GM18511 (cell line): ENCODE data around the gene KLF7.

Experiments
- ATAC-seq: cut with Tn5 transposase; IDR thresholded peaks from one replicate; pipeline ENCODE4 v1.9.1; 2021; ENCODE audit warnings: mild to moderate bottlenecking, moderate library complexity; ENCODE audit not compliant: unreplicated experiment

KLF7 gene

DNA sequence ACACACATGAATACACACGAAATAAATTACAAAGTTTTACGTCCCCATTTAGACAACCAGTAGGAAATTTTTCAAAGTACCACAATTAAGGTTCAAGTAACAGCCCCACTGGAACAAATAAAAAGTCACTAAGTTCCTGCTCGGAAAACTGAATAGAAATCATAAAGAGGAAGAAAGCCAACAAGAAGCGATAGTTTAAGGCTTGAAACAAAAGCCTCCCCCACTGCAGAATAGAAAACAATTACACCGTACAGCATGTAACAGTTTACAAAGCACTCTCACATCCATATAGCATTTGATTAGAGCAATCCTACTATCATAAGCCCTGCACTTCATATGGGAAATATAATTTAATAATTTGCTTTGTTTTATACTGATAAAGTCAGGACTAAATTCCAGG is 15.5 kb downstream of the KLF7 start:
- no peak for ATAC-seq

DNA sequence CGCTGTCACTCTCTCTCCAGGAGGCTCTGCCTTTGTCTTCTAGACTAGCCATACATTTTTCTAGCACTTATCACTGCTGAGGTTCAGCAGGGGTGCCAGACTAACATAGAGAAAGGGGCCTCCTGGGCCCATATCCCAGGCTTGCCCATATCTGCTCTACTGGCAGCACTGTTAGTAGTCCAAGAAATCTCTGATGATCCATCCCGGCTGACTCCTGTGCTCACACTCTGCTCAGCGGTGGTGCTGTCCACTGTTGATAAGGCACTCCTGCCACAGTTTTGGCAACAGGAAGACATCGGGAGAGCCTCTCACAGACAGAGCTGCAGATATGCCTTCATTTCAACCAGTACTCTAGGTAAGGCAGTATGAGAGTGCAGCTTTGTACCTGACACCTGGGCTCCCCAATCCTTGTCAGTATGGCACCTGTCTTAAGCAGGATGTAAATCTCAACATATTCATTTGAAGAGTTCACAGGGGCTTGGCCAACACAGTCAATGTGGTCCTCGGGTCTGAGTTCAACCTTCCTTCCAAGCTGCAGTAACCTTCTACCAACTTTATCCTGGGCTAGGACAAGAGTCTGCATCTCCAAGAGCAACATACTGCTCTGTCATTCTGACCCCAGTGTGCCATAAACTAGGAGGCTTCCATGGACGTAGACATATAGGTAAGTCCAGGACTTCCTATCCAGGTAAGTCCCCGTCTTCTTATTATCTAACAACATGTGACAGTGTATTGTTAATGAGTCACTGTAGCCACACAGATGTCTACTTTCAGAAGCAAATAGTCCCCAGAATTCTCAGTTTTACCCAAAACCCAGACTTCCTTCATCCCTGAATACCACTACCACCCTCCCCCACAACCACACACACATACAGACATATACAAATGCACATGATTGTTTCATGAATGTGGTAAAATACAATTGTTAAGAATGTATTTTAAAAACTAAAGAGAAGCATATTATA is 16.2 kb downstream of the KLF7 start:
- peak; percentile 90 for ATAC-seq

DNA sequence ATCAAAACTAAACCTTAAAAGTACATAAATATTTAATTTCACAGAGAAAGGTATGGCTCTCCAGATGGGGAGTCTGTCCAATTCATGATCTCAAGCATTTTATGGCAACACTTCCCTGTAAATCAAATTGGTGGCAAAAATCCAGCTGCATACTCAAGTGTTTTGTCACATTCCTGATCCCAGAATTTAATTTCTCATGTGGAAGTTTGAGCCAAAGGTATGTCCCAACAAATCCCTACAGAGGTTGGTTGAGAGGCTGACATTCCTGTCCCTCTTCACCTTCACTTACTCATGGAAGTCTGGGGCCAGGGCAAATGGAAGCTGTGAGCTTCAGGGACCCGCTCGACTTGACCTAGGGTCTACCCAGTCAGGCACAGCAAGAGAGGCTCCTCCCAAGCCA is 17.7 kb downstream of the KLF7 start:
- ATAC-seq: no peak

DNA sequence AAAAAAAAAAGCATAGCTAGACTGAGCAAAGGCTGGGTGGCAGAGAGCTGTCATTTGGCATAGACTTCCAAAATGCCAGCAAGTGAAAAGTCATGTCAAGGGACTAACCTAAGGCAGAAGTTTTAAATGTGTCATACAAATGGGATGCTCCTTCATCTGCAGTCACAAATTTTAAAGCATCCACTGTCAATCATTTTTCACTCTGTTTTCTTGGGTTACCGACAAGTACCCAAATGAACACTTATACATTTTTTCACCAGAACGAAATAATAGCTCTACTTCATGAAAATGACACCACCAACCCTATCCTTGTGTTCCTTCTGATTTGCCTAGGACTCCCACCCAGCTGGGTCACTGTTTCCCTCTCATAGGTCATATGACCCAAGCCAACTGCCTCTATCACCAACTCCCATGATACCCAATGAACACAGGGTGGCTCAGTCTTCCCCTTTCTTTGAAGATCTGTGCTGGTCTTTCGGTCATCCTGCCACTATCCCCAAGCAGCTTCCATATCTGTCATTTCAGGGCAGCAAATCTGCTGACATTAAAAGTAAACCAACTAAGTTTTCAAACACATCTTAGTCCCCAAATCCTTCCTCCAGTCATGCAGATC is 21.5 kb downstream of the KLF7 start:
- no peak for ATAC-seq

DNA sequence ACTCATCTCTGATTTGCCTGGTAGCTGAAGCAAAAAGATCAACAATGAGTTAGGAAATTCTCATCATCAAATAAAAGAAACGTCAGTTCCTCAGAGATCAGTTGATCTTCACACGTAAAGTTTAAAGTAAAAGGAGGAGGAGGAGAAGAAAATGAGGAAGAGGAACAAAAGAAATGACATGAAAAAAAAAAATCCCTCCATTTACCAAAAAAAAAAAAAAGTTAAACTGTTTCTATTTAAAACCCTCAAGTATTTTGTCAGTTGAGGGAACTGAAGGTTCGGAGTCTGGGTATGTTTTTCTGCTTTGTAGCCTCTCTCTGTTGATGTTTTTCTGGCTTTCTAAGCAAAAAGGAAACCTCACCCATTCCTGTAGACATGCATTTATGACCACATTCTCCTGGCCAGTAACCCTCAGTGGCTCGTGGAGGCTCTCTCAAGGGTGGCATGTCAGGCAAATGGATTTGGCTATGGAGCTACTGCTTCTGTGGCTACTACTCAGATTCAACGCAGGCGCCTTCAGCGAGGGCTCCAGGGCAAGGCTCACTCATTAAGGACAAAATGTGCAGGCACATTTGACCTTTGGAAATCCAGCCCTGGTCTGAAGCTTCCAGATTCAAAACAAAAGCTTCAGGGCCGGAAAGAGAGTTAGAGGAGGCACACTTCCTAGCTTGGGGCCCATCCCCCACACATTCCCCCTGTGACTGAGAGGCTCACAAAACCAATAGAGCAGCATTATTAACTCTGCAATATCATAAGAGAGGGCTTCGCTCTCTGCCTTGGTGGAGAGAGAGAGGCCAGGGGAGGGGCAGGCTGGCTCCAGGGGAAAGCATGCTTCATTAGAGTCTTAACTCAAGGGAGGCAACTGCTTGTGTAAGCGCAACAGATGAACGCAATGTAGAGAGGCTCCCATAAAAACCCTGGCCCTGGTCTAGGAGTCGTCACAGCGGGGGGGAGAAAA is 22.3 kb downstream of the KLF7 start:
- ATAC-seq: peak; percentile 73

DNA sequence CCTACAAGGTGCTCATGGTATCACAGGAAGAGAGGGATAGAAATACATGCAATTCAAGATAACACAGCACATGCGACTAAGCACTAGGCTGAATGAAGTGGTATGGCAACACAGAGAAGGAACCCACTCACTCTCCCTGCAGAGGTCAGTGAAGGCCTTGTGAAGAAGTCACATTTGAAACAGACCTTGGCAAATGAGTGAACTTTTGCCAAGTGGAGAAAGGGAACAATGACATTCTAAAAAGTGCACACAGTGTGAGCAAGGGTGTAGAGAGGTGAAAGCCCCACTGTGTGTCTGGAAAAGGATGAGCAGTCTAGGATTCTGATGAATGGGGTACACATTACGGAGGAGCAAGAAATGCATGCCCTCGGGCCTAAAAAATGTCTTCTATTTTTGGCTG is 23.3 kb downstream of the KLF7 start:
- ATAC-seq: peak; percentile 44

DNA sequence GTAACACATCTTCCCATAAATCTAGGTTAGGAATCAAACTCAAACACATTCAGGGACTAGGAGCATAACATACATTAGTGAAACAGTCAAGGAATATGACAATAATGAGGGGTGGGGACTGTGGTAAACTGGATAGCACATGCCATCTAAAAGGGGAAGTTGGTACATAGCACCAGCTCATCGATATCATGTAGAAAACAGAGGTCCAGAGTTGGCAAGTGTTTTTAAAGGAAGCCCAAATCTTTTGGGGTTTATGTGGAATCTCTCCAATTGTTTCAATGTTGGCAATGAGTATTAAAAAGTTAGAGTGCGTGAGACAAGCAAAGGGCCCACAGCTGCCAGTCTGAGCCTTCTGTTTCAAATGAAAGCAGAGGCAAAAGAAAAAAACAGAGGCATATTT is 24.4 kb downstream of the KLF7 start:
- ATAC-seq: no peak

DNA sequence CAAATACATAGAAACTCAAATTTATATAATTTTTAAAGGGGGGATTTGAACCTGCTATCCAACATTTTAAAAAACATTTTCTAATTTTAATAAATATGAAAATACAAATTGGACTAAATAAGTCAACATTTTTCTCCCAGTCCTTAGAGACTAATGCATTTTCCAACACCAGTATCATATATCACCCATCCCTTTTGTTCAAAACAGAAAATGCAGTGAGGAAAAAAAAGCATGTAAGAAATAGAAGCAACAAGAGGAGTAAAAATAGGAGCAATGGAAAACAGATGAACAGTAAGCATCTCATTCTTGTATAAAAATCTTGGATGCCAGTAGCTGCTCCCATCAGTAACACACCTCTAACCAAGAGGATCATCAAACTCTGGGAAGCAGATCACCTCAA is 25.5 kb downstream of the KLF7 start:
- ATAC-seq: no peak

DNA sequence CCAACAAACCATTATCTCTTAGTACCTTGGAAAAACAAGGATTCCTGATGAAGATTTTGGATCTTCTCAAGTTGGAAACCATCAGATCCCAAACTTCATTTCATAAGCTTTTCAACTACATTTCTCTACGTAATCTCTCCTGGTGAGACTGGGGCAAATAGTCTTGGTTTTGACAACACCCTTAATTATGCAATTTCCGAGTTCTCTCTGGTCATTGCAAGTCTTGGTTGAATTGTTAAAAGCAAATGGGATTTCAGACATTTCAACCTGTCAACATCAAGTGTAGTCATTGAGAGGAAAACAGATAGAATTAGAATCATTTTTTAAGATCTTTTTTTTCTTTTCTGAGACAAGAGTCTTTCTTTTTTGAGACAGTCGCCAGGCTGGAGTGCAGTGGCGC is 26.2 kb downstream of the KLF7 start:
- no peak for ATAC-seq

DNA sequence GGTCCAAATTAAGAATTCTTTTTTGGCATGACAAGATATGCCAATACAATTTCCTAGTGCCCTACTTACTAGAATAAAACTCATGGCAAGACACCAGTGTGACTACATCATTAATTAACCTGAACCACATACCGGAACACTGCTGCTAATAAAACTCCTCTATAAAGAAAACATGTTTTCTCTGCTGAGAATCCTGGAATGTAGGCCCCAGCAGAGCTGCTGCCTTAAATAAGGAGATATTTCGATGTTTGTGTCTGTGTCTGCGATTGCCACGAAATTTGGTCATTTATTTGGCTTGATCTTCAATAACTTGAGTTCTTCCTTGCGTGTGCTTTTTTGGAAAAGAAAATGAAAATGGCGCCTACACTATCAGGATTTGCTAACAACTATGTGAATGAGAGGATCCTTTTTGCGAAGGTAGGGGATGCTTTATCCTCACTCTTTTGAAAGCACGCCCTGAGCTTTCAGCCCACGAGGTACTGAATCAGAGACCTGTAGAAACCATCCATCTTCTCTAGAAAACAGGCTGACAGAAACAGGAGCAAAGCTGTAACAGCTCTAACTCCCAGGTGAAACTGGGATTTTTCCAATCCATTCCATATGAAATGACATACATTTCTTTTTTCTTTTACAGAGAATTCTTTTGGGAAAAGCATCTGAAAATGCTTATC is 27.0 kb downstream of the KLF7 start:
- no peak for ATAC-seq

DNA sequence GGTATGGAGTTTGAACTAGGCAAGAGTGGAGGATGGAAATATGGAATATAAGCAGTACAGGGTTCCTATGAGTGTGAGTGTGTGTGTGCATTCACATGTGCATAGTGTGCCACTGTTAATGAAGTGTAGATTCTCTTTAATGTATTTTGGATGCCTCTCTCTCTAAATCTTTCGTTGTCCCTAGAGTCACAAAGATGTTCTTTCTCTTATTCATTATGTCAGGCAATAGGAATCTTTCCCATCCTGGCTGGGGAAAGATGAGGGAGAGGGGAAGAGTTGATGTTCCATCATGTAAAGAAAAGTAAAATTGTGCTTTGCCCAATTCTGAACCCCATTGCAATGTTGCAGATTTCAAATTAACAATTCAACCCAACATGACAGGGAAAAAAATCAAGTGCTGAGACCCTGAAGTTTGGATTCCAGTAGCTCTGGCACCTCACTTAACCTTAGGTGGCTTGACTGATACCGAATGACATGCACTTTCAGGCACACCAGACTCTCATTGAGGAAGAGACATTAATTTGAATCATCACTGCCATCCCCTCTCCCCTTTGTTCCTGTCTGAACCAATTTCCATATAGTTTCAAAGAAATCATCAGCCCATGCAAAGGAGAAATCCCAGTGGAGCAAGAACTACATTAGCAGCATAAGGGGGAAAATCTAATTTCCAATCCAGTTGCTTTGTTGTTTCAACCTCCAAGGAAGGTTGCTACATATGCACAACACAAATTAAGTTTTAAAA is 28.0 kb downstream of the KLF7 start:
- ATAC-seq: no peak

DNA sequence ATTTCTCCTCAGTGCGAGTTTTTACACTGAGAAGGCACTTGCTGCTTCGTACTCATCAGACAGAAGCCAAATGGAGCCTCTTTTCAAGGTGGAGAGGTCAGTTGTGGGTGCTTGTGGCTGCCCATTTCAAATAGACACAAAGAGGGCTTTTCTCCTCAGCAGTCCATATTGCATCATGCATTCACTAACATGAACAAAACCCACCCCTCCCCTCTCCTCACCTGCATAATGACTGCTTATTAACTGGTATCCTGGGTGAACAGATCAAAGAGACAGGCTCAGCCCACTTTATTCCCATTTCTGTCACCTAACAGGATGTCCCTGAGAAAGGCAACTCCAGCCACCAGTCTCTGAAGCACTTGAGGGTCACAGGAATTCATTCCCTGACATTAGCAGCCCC is 28.9 kb downstream of the KLF7 start:
- no peak for ATAC-seq

DNA sequence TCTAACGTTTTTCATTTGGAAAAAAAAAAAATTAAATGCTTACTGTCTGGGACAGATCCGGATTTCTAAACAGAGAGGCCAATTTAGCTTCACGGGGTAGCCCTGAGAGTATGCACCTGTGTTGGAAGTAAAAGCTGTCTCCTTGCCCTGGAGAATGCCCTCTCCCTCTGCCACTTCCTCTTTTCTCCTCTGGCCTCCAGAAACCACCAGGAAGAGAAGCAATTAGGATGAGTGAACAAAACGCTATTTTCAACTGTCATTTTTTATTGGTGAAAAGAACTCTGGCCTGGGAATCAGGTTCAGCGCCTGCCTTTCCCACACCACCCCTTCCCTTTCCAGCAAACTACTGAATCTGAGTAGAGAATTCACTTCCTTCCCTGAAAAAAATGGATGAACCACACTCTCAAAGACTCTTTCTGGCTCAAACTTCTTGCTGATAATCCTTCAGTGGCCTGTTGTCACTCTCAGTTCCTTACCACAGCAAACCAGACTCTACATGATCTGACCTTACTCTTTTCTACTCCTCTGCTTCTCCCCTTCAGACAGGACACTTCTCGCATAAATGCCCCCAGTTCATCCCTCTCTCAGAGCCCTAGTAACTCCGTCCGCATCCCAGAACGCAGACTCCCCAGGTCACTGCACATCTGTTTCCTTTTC is 29.8 kb downstream of the KLF7 start:
- no peak for ATAC-seq

DNA sequence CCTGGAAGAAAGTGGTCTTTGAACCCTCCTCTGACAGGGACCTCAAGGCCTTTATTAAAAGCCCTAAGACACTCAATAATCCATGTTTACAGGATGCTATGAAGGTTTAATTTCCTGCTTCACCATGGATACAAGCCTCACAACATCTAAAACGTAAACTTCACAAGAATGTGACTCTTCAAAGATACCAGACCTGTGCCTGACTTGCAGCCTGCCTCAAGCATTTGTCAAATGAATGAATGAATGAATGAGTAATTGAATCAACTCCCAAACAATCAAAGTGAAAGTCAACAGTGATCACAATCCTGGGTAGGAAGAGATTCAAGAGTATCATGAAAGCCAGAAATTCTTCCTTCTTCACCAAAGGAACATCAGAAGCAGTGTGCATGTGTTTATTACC is 30.4 kb downstream of the KLF7 start:
- ATAC-seq: no peak

DNA sequence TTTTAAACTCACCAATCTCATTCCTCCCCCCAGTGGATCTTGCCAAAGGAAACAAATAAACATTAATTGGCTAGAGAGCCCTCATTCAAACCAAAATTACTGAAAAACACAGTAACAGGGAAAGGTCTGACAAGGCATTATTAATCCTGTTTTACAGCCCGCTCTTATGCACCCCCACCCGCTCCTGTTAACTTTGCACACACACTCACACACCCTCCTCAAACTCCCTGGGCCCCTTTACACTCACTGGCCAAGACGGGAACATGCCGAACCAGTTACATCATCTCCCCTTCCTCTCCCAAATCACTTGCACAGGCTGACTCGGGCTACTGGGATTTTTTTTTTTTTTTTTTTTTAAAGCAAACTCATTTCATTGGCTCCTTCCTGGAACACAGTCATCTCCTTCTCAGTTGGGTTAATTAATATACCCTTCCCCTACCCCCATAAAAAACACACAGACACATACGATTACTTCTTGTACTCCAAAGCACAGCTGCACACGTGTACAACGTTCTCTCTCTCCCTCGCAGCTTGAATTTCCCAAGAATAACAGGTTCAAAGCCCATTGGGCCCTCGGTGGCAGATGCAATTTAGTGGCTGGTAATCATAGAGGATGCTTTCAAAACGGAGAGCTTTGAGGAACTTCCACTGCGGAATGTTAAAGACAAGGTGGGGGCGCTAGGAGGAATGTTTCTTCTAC is 31.8 kb downstream of the KLF7 start:
- no peak for ATAC-seq

DNA sequence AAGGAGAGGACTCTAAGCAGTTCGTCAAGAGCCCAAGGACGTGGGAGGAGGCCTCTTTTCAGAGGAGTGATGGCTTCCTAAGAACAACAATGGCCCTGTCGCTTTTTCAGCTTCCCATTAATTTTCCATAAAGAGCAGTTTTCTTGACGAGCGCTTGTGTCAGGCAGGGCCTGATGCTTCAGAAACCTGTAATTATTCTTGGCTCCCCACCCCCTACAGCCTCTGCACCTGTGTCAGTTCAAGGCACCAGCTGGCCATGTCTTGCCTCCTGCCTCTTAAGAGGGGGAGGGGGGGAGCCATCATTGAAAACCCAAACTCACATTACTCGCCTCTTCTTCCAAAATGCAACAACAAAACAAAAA is 32.3 kb downstream of the KLF7 start:
- no peak for ATAC-seq

DNA sequence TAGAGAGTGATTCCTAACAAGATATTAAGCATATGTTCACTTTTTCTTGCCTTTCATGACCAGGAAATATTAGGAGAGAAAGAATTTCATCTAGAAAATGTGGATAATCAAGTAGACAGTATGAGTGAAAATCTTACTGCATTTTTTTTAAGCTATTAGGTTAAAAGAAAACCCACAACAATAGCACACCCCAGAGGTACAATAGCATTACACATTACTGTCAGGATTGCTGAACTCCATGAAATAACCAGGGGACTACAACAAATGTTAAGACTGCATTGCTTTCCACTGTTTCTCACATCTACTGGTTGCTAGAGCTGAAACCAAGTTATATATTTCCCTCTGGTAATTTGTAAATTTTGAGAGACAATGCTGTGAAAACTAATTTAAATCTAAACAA is 33.7 kb downstream of the KLF7 start:
- ATAC-seq: no peak

DNA sequence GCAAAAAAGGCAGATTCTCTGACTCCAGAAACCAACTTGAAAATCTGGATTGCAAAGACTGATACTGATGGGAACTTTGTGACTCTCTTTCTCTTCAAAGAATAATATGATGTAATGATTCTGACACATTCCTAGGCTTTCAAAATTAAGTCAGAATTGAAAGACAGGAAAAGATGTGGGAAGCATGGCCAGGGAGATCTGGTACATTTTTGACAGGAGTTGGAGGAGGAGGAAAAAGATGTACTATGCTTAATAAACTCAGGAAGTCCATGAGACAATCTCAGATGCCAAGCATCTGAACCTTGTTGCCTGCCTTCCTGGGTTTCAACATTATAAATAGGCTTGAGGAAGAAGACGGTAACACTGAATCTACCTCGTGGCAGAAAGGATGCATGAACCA is 34.2 kb downstream of the KLF7 start:
- no peak for ATAC-seq

DNA sequence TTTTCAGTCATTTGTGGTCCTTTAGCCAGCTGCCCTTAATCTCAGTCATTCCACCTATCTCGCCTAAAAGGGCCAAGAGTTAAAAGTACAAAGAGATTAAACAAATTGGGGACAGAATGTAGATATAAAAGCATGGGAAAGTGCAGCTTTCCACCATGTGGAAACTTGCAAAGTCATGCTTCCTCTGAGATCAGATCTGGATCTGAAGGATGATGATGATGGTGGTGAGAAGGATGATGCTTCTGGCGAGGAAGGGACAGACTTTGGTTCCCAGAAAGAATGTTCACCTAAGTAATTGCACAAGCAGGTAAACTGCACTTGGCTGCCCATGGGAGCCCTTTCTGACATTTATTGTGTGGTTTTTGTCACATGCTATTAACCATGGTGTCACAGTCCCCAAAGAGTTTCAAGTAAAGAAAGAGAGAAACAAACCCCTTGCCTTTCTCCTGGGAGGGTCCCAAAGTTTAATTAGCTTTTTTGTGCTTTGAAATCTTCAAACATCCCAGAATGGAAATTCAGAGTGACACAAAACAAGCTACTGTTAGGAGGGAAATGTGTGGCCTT is 34.7 kb downstream of the KLF7 start:
- ATAC-seq: no peak
